GF-D8 (cell line): Measurements from ENCODE around the gene VNN1.
"Not testable (repeated sequence)": the region's sequence is repeated elsewhere in the genome, so short reads cannot be mapped to it uniquely, and the experiment has no call there.

Experiments
- DNase-seq: peaks from one replicate; lab custom pipeline; 2025; lab: John Stamatoyannopoulos, UW

The VNN1 gene

DNA sequence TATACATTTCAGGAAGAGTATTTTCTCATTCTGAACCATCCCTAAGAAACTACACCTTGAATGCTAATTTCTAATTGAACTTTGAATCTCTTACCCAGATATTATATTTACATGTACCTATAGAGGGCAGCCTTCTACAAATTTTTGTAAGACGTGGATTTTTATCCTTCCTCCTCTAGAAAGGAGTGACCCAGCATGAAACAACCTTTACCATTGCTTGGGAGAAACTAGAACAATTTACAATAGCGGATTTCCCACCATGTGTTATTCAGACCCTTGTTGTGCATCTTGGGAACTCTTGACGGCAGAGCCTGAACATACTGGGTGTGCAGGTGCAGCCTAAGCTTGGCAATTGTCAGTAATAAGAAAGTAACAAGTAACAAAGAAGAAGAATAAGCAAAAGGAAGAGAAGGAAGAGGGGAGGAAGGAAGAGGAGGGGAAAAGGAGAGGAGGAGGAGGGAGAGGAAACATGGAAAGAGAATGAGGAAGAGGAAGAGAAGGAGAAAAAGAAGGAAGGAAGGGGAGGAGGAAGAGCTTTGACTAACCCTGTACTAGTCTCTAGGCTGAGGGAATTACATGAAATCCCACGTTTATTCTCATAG lies 44.1 kb downstream of the VNN1 start:
- DNase-seq, result no peak

DNA sequence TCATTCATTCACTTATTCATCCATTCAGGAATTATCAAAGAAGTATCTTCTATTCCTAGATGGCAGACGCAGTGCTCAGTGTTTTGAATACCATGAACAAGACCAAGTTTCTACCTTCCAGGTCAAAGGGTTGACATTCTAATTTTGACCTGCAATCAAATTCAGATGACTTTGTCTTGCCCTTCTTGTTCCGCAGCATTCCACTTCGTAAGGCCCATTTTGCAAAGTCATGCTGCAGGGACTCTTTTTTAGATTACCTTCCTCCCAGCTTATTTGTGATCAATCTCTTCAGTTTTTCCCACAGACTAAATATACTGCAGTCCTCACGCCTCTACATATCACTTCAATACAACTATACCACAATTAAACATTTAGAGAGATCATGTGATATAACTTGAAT lies 47.7 kb downstream of the VNN1 start:
- DNase-seq, result no peak

DNA sequence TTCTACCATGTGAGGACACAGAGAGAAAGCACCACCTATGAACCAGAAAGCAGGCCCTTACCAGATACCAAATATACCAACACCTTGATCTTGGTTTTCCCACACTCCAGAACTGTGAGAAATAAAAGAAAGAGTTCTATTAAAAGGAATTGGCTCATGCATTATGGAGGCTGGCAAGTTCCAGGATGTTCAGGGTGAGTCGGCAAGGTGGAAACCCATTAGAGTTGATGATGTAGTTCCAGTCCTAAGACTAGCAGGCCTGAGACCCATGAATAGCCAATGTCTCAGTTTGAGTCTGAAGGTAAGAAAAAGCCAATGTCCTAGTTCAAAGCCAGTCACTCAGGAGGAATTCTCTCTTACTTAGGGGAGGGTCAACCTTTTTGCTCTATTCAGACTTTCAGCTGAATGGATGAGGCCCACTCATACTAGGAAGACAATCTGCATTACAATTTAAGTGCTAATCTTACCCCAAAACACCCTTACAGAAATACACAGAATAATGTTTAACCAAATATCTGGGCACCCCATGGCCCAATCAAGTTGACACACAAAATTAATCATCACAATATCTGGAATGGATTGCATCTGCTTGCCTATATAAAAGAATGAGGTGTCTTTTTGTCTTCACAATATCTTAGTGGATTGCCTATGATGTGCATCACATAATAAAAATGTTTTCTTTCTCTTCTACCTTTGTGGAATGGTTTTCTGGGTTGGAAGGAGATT lies 49.4 kb downstream of the VNN1 start:
- no peak for DNase-seq

DNA sequence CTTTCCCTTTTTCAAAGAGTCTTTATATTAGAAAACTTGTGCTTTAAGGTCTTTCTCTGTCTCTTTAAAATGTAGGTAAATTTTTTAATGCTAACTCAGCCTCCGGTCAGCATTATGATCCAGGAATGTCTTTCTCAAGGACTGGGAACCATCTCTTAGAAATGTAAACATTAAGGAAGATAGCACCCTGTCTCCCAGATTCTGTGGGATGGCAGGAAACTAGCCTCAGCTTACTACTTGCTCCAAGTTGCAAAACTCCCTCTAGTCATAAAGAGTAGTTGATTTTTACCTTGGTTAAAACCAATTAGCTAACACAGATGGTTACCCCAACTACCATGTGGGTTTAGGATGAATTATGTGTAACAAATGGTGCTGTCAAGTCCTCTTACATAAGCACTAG lies 50.2 kb downstream of the VNN1 start:
- no peak for DNase-seq

DNA sequence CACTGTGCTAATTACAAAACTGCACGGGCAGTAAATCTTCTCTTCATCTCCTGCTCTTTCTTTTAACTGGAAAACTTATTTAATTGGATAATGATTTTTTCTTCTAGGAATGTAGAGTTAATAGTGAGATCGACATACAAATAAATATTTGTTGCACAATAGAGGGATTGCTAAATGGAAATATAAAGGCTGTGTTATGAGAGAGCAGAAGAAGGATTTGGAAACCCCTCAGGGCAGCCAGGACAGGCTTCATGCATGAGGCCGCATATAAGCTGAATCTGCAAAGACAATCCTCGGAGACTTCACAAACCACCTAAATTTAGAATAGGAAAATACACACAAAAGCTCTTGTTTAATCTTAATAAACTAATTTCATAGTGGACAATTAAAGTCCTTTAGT lies 51.9 kb downstream of the VNN1 start:
- no peak for DNase-seq

DNA sequence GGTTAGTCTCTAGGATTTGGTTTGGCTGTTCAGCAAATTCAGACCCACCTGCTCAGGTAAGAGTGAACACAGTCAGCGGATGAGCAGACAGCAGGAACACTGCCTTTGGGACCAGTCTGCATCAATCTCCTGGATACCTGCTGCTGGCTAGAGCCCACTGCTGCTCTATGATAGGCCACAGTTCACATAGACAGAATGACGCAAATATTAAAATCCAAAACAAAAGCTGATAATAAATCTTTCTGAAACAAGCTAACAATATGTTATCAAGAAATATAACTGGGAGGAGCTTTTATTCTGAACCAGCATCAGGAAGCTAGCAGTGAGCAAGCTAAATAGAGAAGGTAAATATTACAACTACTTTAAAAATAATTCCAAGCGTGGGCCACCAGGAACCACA lies 54.8 kb downstream of the VNN1 start, which contains the start of gene TAAR1:
TSS of gene TAAR1 (minus strand) at position 101 of the 400 bp plus-strand sequence. CDS start 13,179 bp downstream, outside the sequence.
- no peak for DNase-seq

DNA sequence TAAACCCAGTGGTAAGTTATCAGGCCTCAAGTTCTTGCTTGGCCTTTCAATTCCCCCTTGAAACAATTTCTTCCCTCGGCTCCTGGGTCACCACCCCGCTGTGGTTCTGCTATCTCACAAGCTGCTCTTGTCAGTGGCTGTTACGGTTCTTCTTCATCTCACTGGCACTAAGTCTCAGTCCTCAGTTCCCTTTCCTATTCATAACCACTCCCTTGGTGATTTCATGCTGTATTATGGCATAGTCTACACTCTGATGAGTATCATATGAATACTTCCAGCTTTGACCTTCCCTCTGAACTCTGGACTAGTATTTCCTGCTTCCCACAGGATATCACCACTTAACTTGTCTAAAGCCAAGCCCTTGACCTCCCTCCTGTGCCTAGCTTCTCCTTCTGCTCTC lies 62.8 kb downstream of the VNN1 start:
- DNase-seq, result no peak

DNA sequence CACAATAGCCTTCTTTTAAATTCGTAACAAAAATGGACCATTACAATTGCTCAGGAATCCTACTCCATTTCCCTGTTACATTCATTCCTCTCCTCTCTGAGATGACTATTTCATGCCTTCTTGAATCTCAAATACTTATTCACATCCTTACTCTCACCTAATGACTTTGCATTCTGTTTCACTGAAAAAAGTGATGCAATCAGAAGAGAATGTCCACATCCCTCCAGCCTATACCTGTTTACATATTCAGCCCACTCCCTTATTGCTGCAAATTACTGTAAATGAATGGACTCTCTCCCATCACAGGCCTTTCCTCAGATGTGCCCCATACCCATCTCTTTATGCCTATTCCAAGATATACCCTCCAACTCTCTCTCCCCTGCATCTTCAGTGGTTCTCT lies 63.4 kb downstream of the VNN1 start:
- DNase-seq, result no peak

DNA sequence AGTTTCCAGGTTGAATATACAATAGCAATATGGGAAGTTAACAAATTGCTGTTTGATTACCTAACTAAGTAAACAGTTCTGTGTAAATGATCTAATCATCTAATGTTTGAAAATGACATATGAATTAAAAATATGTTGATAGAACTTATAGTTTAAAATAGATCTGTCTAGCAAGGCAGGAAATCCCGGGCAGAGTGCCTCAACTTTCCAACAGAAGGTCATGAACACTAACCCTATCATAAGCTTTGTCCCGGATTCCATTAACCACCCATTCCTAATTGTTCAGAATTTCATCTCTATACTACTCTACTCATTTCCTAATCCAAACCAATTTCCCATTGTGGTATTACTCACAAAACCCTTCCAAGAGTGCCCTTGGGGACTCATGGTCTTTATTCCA lies 65.0 kb downstream of the VNN1 start:
- DNase-seq, result no peak

DNA sequence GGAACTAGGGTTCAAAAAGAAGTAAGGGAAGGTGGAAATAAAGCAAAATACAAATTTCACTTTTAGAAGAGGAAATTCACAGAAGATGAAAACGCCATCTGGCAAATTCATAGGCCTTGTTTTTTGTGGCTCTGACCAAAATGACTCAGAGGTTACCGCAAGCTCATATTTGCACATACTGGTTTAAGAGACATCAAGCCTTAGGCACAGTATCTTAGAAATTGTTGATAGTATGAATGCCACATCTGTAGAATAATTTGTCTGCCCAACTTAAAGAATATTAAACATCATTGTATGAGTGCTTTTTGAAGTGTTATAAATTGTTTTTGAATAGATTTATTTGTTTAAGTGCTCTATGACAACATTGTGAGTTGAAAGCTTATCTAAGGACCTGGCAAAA lies 65.5 kb downstream of the VNN1 start:
- no peak for DNase-seq

DNA sequence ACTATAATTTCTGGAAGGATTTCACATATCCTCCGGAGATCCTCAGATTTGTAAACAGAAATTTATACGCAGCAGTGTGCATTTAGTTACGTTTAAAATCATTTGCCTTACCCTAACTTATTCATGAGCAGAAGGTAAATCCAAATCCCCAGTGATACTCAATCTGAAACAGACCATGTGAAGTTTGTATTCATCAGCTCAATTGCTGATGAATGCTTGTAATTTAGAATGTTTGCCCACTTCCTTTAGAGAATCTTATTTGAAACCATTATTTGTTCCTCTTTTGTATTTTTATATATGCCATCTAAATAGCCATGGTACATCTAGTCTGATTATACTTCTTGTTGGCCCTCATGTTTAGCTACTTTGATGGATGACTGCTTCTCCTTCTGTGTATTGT lies 70.3 kb downstream of the VNN1 start:
- no peak for DNase-seq

DNA sequence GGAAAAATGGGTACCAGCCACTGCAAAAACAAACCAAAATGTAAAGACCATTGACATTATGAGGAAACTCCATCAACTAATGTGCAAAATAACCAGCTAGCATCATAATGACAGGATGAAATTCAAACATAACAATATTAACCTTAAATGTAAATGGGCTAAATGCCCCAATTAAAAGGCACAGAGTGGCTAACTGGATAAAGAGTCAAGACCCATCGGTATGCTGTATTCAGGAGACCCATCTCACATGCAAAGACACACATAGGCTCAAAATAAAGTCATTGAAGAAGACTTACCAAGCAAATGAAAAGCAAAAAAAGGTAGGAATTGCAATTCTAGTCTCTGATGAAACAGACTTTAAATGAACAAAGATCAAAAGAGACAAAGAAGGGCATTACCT lies 76.7 kb downstream of the VNN1 start:
- DNase-seq, result not testable (repeated sequence)

DNA sequence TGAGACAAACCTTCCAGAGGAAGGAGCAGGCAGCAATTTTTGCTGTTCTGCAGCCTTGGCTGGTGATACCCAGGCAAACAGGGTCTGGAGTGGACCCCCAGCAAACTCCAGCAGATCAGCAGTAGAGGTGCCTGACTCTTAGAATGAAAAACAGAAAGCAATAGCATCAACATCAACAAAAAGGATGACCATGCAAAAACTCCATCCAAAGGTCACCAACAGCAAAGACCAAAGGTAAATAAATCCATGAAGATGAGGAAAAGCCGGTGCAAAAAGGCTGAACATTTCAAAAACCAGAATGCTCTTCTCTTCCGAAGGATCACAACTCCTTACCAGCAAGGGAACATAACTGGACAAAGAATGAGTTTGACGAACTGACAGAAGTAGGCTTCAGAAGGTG lies 77.9 kb downstream of the VNN1 start:
- not testable (repeated sequence) for DNase-seq

DNA sequence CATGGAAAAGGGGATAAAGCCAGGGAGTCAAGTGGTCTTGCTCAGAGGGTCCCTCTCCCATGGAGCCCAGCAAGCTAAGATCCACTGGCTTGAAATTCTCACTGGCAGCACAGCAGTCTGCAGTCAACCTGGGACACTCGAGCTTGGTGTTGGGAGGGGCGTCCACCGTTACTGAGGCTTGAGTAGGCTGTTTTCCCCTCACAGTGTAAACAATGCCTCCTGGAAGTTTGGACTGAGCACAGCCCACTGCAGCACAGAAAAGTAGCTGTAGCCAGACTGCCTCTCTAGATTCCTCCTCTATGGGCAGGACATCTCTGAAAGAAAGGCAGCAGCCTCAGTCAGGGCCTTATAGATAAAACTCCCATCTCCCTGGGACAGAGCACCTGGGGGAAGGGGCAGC lies 78.6 kb downstream of the VNN1 start:
- DNase-seq, result not testable (repeated sequence)

DNA sequence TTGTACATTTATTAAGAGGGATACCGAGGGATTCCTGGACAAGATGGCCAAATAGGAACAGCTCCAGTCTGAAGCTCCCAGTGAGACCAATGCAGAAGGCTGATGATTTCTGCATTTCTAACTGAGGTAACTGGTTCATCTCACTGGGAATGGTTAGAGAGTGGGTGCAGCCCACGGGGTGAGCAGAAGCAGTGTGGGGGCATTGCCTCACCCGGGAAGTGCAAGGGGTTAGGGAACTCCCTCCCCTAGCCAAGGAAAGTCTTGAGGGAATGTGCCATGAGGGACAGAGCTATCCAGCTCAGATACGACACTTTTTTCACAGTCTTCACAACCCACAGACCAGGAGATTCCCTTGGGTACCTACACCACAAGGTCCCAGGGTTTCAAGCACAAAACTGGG lies 79.1 kb downstream of the VNN1 start:
- no peak for DNase-seq

DNA sequence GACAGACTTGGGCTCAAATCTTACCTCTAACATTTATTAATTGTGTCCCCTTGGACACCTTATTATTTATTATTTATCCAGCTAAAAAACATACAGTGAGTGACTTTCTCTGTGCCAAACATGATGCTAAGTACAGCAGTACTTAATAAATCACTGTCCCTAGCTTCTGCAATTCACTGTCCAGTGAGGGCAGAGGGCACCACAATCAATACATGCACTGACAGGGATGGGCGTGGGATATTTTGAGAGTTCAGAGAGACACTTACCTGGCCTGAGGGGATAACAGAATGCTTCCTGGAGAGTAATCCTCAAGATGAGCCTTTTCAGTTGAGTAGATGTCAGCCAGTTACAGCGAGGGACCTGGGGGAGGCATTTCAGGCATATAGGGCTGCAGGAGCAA lies 80.5 kb downstream of the VNN1 start:
- DNase-seq, result no peak
